Naive thymus-derived CD4-positive, alpha-beta T cell (primary cell): ENCODE data around the gene PPP4R2. TPM values are rescaled to one million over a fixed set of nuclear protein-coding genes. Genes with fewer than 3 reads are reported as not detected.

ENCODE experiments used
- ATAC-seq: fragments of 150-1000 bp; cut with Tn5 transposase; 2 replicates; pipeline ENCODE4 v1.10.0; 2021; ENCODE audit warnings: mild to moderate bottlenecking, moderate library complexity
- CTCF ChIA-PET: fragments of 350-600 bp; sonication (Branson Sonifier 250); formaldehyde crosslinking; loops from one replicate; lab custom pipeline; 2021; ENCODE audit warnings: antibody characterized with exemption; lab: Charles Lee
- POLR2A ChIA-PET: fragments of 350-600 bp; sonication (Branson Sonifier 250); formaldehyde crosslinking; loops from one replicate; lab custom pipeline; 2021; ENCODE audit warnings: antibody characterized with exemption, inconsistent platforms; lab: Charles Lee
- DNase-seq, 9 donors: peaks; one replicate each; pipeline versions ENCODE4 v3.0.0 to v3.0.0-alpha.2; 2020 to 2022; ENCODE audit warnings: mixed read lengths in 1 of 9
- H3K27ac ChIP-seq: one replicate; pipeline ENCODE4 v1.7.0; 2013; ENCODE audit warnings: mild to moderate bottlenecking, low read depth, low read length, moderate library complexity
- H3K27me3 ChIP-seq, 2 donors: one replicate each; pipeline ENCODE4 v1.7.0; 2013; ENCODE audit warnings: low read length in 2 of 2, mild to moderate bottlenecking in 2 of 2, moderate library complexity in 2 of 2; ENCODE audit not compliant: control insufficient read depth in 2 of 2, insufficient read depth in 2 of 2
- H3K36me3 ChIP-seq, 3 experiments: 1 replicate in 2 of 3; 2 replicates in 1 of 3; pipeline ENCODE4 v1.7.0; 2013; ENCODE audit warnings: low read length in 3 of 3, mild to moderate bottlenecking in 3 of 3, moderate library complexity in 1 of 3; ENCODE audit not compliant: insufficient read depth in 3 of 3, control insufficient read depth in 2 of 3
- H3K4me1 ChIP-seq, 2 donors: one replicate each; pipeline ENCODE4 v1.7.0; 2013; ENCODE audit warnings: low read length in 2 of 2, mild to moderate bottlenecking in 2 of 2, moderate library complexity in 1 of 2; ENCODE audit not compliant: control insufficient read depth in 2 of 2, insufficient read depth in 2 of 2
- H3K4me3 ChIP-seq: 2 replicates; pipeline ENCODE4 v1.7.0; 2013; ENCODE audit warnings: mild to moderate bottlenecking, low read length
- H3K9me3 ChIP-seq, 3 experiments: 1 replicate in 2 of 3; 2 replicates in 1 of 3; pipeline ENCODE4 v1.7.0; 2013; ENCODE audit warnings: low read length in 3 of 3; ENCODE audit not compliant: control insufficient read depth in 2 of 3
- H3K27ac Mint-ChIP-seq, 9 donors: one replicate each; pipeline ENCODE4 v1.8.0; 2020 to 2022; ENCODE audit warnings: mixed read lengths in 9 of 9, mild to moderate bottlenecking in 8 of 9, moderate library complexity in 5 of 9, inconsistent platforms in 2 of 9
- H3K27me3 Mint-ChIP-seq, 5 donors: one replicate each; pipeline ENCODE4 v1.8.0; 2021 to 2022; ENCODE audit warnings: mixed read lengths in 5 of 5, mild to moderate bottlenecking in 1 of 5
- H3K36me3 Mint-ChIP-seq, 5 donors: one replicate each; pipeline ENCODE4 v1.8.0; 2020 to 2022; ENCODE audit warnings: mixed read lengths in 5 of 5, mild to moderate bottlenecking in 3 of 5, inconsistent platforms in 1 of 5
- H3K4me1 Mint-ChIP-seq, 7 donors: one replicate each; pipeline ENCODE4 v1.8.0; 2020 to 2022; ENCODE audit warnings: mixed read lengths in 7 of 7, mild to moderate bottlenecking in 3 of 7, inconsistent platforms in 1 of 7
- H3K4me3 Mint-ChIP-seq, 10 donors: one replicate each; pipeline ENCODE4 v1.8.0; 2020 to 2022; ENCODE audit warnings: mild to moderate bottlenecking in 10 of 10, mixed read lengths in 10 of 10, moderate library complexity in 6 of 10, inconsistent platforms in 2 of 10
- H3K9me3 Mint-ChIP-seq, 11 donors: one replicate each; pipeline ENCODE4 v1.8.0; 2020 to 2022; ENCODE audit warnings: mixed read lengths in 11 of 11, mild to moderate bottlenecking in 4 of 11, inconsistent platforms in 1 of 11, moderate library complexity in 1 of 11
- intact Hi-C, 2 donors: fragments of 100-400 bp; cut with micrococcal nuclease; formaldehyde crosslinking; loops; one replicate each; pipeline ENCODE4 v1.15.1; 2023
- polyA plus RNA-seq, 2 donors: library from polyadenylated mRNA; unstranded; fragments of 300-500 nt; fragmentation: Illumina TruSeq; gene quantifications; one replicate each; pipeline ENCODE4 v1.2.3, GENCODE V29; 2021
- total RNA-seq, 6 experiments: library from RNA in 5 of 6; stranded (reverse) in 5 of 6; gene quantifications; 1 replicate in 5 of 6; 2 replicates in 1 of 6; pipeline ENCODE4 v1.2.3 and lab custom pipeline; 2021 to 2026

PPP4R2 gene
- total and polyA plus RNA-seq, 7 experiments from 2014 or later, result 35.0 to 87.0 (median 61.0) TPM

DNA sequence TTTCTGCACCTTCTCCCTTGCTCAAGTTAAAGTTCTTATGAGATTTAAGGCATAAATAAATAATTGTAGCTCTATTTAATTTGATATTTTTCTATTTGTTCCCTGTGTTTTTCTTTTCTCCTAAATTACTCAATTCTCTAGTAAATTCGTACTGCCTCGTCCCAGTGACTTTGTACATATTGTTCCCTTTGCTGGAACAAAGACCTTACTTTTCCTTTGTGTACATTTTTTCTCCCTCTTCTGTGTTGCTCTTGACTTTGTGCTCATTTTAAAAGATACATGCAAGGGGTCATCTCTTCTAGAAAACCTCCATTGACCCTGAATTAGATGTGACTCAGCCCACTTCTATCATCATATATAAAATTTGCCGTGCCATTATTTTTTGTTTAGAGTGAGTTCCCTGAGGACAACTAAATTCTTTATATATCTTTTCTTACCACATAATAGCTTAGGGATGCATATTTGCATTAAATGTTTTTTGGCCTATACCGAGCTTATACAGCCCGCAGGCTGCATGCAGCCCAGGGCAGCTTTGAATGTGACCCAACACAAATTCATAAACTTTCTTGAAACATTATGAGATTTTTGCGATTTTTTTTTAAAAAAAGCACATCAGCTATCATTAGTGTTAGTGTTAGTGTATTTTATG lies 29.6 kb downstream of the PPP4R2 start:
- Histone ChIP-seq H3K27me3 (no peaks in the 10 kb centered on the region), H3K27ac (no peak overlapping the region), H3K36me3 (no peaks in the 10 kb centered on the region), H3K9me3 (no peaks in the 10 kb centered on the region), H3K4me1 (peaks cover 21 to 33% of the 10 kb centered on the region in 2 donors), H3K4me3 (no peak overlapping the region)
- no peak for ATAC-seq
- Mint-ChIP-seq H3K4me1 (peaks cover 48 to 94% (median 88%) of the 10 kb centered on the region in 7 donors), H3K4me3 (peak overlapping the region in 1 of 10 donors; percentile 39), H3K27me3 (no peaks in the 10 kb centered on the region), H3K27ac (peak overlapping the region in 3 of 9 donors; percentile 3 to 22 (median 13)), H3K36me3 (peaks cover 4 to 18% (median 14%) of the 10 kb centered on the region in 5 donors), H3K9me3 (no peaks in the 10 kb centered on the region)
- POLR2A ChIA-PET, result interaction anchor here (1.1 kb wide), 1 partner anchor 23 kb away, joined by 3 read pairs; no protein-coding TSS in a partner anchor
- DNase-seq, result no peak
- intact Hi-C loops, result no loop called here
- CTCF ChIA-PET, result no interaction called here

DNA sequence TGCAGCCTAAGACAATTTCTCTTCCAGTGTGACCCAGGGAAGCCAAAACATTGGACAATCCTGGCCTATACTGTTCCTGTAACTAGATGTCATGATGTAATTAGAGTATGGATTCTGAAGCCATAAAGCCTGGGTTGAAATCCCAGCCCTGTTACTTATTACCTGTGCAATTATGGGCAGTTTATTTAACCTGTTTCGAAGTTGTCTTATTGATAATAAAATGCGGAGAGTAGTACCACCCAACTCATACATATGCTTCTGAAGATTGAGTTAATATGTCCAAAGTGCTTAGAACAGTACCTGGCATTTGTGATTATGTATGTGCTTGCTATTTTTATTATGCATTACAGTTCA lies 30.1 kb downstream of the PPP4R2 start:
- H3K4me3 Mint-ChIP-seq, result peak overlapping the region in 2 of 10 donors; percentile 14 to 39
- no peak overlapping the region for H3K4me3 ChIP-seq
- ATAC-seq (no peak), DNase-seq (no peak)
- intact Hi-C loops, result no loop called here
- H3K27me3 Mint-ChIP-seq, result no peaks in the 10 kb centered on the region
- no peak overlapping the region for H3K27ac ChIP-seq
- POLR2A ChIA-PET, result no interaction called here
- H3K27me3 ChIP-seq, result no peaks in the 10 kb centered on the region
- peaks cover 21 to 33% of the 10 kb centered on the region in 2 donors for H3K4me1 ChIP-seq
- no peak overlapping the region for H3K27ac Mint-ChIP-seq
- no peaks in the 10 kb centered on the region for H3K9me3 Mint-ChIP-seq
- H3K36me3 ChIP-seq, result no peaks in the 10 kb centered on the region
- H3K9me3 ChIP-seq, result no peaks in the 10 kb centered on the region
- H3K36me3 Mint-ChIP-seq, result peaks cover 4 to 18% (median 14%) of the 10 kb centered on the region in 5 donors
- CTCF ChIA-PET, result no interaction called here
- H3K4me1 Mint-ChIP-seq, result peaks cover 50 to 93% (median 87%) of the 10 kb centered on the region in 7 donors

DNA sequence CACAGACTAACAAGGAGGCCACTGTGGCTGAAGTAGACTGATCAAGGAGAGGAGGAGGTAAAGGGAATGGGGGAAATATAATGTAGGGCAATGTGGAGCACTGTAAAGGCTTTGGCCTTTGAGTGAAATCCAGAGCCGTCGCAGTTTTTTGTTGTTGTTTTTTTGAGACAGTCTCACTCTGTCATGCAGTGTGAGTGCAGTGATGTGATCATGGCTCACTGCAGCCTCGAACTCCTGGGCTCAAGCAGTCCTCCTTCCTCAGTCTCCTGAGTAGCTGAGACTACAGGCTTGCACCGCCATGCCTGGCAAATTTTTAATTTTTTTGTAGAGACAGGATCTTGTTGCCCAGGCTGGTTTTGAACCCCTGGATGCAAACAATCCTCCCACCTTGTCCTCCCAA lies 32.2 kb downstream of the PPP4R2 start:
- H3K4me1 ChIP-seq, result peaks cover 18 to 33% of the 10 kb centered on the region in 2 donors
- peak overlapping the region in 3 of 10 donors; percentile 7 to 39 (median 35) for H3K4me3 Mint-ChIP-seq
- H3K4me1 Mint-ChIP-seq, result peaks cover 54 to 94% (median 88%) of the 10 kb centered on the region in 7 donors
- intact Hi-C loops, result no loop called here
- ChIA-PET CTCF (no interaction called here), POLR2A (no interaction called here)
- H3K27me3 ChIP-seq, result no peaks in the 10 kb centered on the region
- no peaks in the 10 kb centered on the region for H3K27me3 Mint-ChIP-seq
- peaks cover 4 to 26% (median 14%) of the 10 kb centered on the region in 5 donors for H3K36me3 Mint-ChIP-seq
- H3K36me3 ChIP-seq, result no peaks in the 10 kb centered on the region
- no peaks in the 10 kb centered on the region for H3K9me3 Mint-ChIP-seq
- no peaks in the 10 kb centered on the region for H3K9me3 ChIP-seq
- no peak overlapping the region for H3K27ac ChIP-seq
- H3K4me3 ChIP-seq, result no peak overlapping the region
- peak overlapping the region in 6 of 9 donors; percentile 3 to 82 (median 28) for H3K27ac Mint-ChIP-seq
- DNase-seq (no peak), ATAC-seq (peak; percentile 4)

DNA sequence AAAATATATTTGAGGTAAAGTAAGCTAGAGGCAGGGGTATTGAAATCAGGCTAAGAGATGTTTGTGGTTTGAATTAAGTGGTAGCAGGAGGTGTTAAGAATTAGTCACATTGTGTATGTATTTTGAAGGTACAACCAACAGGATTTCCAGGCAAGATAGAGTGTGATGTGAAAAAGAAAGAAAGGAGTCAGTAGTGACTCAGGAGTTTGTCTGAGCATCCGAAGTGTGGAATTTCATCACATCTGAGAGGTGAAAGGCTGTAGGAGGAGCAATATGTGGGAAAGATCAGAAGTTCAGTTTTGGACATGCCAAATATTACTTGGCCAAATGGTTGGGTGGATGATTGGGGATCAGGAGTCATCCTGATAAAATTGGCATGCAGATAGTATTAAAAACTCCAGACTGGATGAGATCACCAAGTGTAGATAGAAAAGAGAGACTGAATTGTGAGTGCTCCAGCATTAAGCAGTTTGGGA lies 32.7 kb downstream of the PPP4R2 start:
- ChIA-PET CTCF (no interaction called here), POLR2A (no interaction called here)
- H3K27me3 Mint-ChIP-seq, result no peaks in the 10 kb centered on the region
- H3K4me3 ChIP-seq, result no peak overlapping the region
- H3K36me3 ChIP-seq, result no peaks in the 10 kb centered on the region
- H3K4me3 Mint-ChIP-seq, result peak overlapping the region in 5 of 10 donors; percentile 0 to 39 (median 12)
- H3K36me3 Mint-ChIP-seq, result peaks cover 4 to 30% (median 14%) of the 10 kb centered on the region in 5 donors
- H3K9me3 ChIP-seq, result no peaks in the 10 kb centered on the region
- H3K9me3 Mint-ChIP-seq, result no peaks in the 10 kb centered on the region
- DNase-seq (no peak), ATAC-seq (peak; percentile 59)
- H3K4me1 ChIP-seq, result peaks cover 14 to 33% of the 10 kb centered on the region in 2 donors
- H3K4me1 Mint-ChIP-seq, result peaks cover 56 to 94% (median 88%) of the 10 kb centered on the region in 7 donors
- no peaks in the 10 kb centered on the region for H3K27me3 ChIP-seq
- peak overlapping the region in 8 of 9 donors; percentile 2 to 70 (median 28) for H3K27ac Mint-ChIP-seq
- intact Hi-C loops, result no loop called here
- H3K27ac ChIP-seq, result no peak overlapping the region

DNA sequence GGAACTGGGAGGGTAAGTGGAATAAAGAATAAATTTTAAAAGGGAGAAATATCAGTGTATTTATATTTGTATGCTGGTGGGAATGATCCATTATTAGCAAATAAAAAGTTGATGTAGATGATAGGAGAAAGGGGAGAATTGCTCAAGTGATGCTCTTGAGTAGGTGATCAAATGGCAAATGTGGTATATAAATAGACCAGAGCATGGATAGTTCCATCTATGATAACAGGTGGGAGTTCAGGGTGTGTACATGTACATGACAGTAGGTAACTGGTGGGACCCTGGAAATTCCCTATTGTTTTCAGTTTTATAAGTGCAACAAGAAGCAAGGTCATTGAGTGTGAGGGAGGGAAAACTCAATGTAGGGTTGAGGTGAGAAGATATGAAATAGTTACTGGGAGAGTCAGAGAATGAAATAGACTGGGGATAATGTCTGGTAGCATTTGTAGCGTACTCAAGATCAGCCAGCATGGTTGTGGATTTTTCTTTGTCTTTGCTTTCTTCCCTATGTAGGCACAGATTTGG lies 33.5 kb downstream of the PPP4R2 start:
- peaks cover 4 to 34% (median 14%) of the 10 kb centered on the region in 5 donors for H3K36me3 Mint-ChIP-seq
- DNase-seq (no peak), ATAC-seq (no peak)
- POLR2A ChIA-PET, result no interaction called here
- Histone ChIP-seq H3K4me3 (no peak overlapping the region), H3K36me3 (no peaks in the 10 kb centered on the region), H3K9me3 (no peaks in the 10 kb centered on the region), H3K4me1 (peaks cover 7 to 33% of the 10 kb centered on the region in 2 donors), H3K27ac (no peak overlapping the region), H3K27me3 (no peaks in the 10 kb centered on the region)
- CTCF ChIA-PET, result no interaction called here
- no peaks in the 10 kb centered on the region for H3K27me3 Mint-ChIP-seq
- H3K9me3 Mint-ChIP-seq, result no peaks in the 10 kb centered on the region
- H3K27ac Mint-ChIP-seq, result peak overlapping the region in 6 of 9 donors; percentile 3 to 60 (median 28)
- H3K4me3 Mint-ChIP-seq, result peak overlapping the region in 5 of 10 donors; percentile 5 to 39 (median 20)
- H3K4me1 Mint-ChIP-seq, result peaks cover 57 to 94% (median 88%) of the 10 kb centered on the region in 7 donors
- intact Hi-C loops, result loop anchor here in 1 of 2 donors (5.0 kb wide), 1 partner anchor 33 kb away; the partner anchor contains the start of gene PPP4R2

DNA sequence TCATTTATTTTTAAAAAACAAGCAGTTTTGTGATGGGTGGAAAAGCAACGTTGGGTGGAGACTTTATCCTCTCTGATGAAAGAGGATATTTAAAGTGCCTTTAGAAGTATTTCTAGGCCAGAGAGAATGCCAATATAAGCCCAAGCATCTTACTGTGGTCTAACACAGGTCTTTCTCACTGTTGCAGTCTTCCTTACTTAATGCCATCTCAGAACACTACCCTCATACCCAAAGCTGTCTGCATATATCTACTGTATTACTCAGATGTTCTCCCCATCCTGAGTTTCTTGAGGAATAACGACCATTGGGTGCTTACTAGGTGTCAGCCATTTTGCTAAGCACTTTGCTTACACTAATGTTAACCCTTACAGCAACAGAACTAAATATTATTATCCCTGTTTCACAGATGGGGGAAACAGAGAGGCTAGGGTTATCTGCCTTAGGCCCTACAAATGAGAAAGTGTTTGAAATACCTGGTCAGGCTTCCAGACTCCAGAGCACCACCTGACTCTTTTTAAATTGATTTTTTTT lies 35.0 kb downstream of the PPP4R2 start:
- no peaks in the 10 kb centered on the region for H3K27me3 ChIP-seq
- Mint-ChIP-seq H3K4me3 (no peak overlapping the region), H3K9me3 (no peaks in the 10 kb centered on the region), H3K27me3 (no peaks in the 10 kb centered on the region), H3K36me3 (peaks cover 4 to 34% (median 14%) of the 10 kb centered on the region in 5 donors), H3K27ac (no peak overlapping the region), H3K4me1 (peaks cover 54 to 92% (median 83%) of the 10 kb centered on the region in 7 donors)
- CTCF ChIA-PET, result no interaction called here
- POLR2A ChIA-PET, result no interaction called here
- no peaks in the 10 kb centered on the region for H3K9me3 ChIP-seq
- no peak for DNase-seq
- H3K36me3 ChIP-seq, result no peaks in the 10 kb centered on the region
- no peak overlapping the region for H3K4me3 ChIP-seq
- peaks cover 5 to 20% of the 10 kb centered on the region in 2 donors for H3K4me1 ChIP-seq
- intact Hi-C loops, result loop anchor here in 1 of 2 donors (5.0 kb wide), 1 partner anchor 34 kb away; the partner anchor contains the start of gene PPP4R2
- no peak for ATAC-seq
- no peak overlapping the region for H3K27ac ChIP-seq
